ENCODE results near the gene PSMC6. TPM values are rescaled to one million over a fixed set of nuclear protein-coding genes. Genes with fewer than 3 reads are reported as not detected.

PSMC6 gene
- total RNA-seq, 1 donor from 2014 or later = 70.5 TPM

DNA sequence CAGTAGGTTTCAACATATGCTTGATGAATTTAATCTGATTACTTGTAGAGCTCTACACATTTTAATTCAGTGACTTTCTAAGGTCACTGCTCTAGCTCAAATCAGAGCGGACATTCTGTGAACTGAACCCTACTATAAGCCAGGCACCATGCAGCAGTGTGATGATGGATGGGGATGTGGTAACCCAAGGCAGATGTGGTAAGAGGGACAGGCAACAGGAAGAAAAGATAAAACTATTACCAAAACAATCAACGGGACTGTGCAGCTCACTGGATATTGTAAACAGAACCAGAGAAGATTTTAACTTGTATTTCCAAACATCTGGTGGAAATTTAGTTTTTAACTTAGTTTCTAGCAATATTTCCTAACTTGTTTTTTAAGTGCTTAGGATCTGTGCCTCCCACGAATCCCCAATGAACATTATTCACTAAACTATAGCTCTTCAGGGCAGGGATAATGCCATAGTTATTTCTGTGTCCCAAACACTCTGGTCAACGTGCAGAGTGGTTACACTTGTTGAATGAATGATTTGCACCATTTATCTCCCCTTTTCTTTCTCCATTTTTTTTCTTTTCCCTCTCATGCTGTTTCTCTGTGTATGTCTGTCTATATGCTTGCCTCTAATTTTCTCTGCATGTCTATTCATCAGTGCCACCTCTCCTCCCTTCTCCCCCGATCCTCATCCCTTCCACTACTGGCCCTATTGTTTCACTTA lies 14.6 kb upstream of the PSMC6 start:
- H3K9ac ChIP-seq (ENCODE audit: low read depth in 1 of 3, low read length in 3 of 3) = no peak overlapping the region
- H3K27ac ChIP-seq (ENCODE audit: low read depth, low read length) = no peak overlapping the region
- H3K9me3 ChIP-seq (ENCODE audit: control insufficient read depth in 3 of 3, low read length in 3 of 3) = no peaks in the 10 kb centered on the region
- no peaks in the 10 kb centered on the region for H3K36me3 ChIP-seq (ENCODE audit: control insufficient read depth in 3 of 3, insufficient read depth in 3 of 3, low read length in 3 of 3)
- no peak overlapping the region for H3K4me3 ChIP-seq (ENCODE audit: low read length in 3 of 3)
- H3K27me3 ChIP-seq (ENCODE audit: control insufficient read depth in 3 of 3, insufficient read depth in 3 of 3, low read length in 3 of 3) = no peaks in the 10 kb centered on the region
- H3K4me1 ChIP-seq (ENCODE audit: control insufficient read depth in 3 of 3, insufficient read depth in 3 of 3, low read length in 3 of 3) = peaks cover 9 to 12% (median 10%) of the 10 kb centered on the region in 3 donors

DNA sequence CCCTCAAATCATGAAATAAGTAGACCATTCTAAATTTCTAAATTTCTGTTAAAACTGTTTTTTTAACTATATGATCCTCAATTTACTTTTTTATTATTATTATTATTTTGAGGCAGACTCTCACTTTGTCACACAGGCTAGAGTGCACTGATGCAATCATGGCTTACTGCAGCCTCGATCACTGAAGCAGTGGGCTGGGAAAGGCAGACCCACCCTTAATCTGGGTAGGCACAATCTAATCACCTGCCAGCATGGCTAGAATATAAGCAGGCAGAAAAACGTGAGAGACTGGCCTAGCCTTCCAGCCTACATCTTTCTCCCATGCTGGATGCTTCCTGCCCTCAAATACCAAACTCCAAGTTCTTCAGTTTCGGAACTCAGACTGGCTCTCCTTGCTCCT lies 14.0 kb upstream of the PSMC6 start:
- peaks cover 9 to 12% (median 10%) of the 10 kb centered on the region in 3 donors for H3K4me1 ChIP-seq (ENCODE audit: control insufficient read depth in 3 of 3, insufficient read depth in 3 of 3, low read length in 3 of 3)
- H3K9ac ChIP-seq (ENCODE audit: low read depth in 1 of 3, low read length in 3 of 3) = no peak overlapping the region

DNA sequence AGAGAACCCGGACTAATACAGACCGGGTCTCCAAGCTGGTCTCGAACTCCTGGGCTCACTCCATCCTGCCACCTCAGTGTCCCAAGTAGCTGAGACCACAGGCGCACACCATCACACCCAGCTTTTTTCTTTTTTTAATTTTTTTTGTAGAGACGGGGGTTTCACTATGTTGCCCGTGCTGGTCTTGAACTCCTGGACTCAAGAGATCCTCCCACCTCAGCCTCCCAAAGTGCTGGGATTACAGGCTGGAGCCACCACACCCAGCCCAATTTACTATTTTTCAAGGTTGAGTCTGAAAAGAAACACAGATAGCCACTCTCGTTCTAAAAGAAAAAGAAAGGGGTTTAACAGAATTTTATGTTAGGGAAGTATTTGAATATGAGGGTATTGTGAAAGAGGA lies 13.5 kb upstream of the PSMC6 start:
- H3K27ac ChIP-seq (ENCODE audit: low read depth, low read length) = no peak overlapping the region
- H3K4me1 ChIP-seq (ENCODE audit: control insufficient read depth in 3 of 3, insufficient read depth in 3 of 3, low read length in 3 of 3) = peaks cover 9 to 12% (median 10%) of the 10 kb centered on the region in 3 donors
- no peaks in the 10 kb centered on the region for H3K27me3 ChIP-seq (ENCODE audit: control insufficient read depth in 3 of 3, insufficient read depth in 3 of 3, low read length in 3 of 3)
- no peaks in the 10 kb centered on the region for H3K36me3 ChIP-seq (ENCODE audit: control insufficient read depth in 3 of 3, insufficient read depth in 3 of 3, low read length in 3 of 3)
- H3K9ac ChIP-seq (ENCODE audit: low read depth in 1 of 3, low read length in 3 of 3) = no peak overlapping the region
- H3K9me3 ChIP-seq (ENCODE audit: control insufficient read depth in 3 of 3, low read length in 3 of 3) = no peaks in the 10 kb centered on the region
- no peak overlapping the region for H3K4me3 ChIP-seq (ENCODE audit: low read length in 3 of 3)

More for the DNA sequence above, 14.0 kb upstream of the PSMC6 start:
- Histone ChIP-seq H3K36me3 (ENCODE audit: control insufficient read depth in 3 of 3, insufficient read depth in 3 of 3, low read length in 3 of 3) (no peaks in the 10 kb centered on the region), H3K4me3 (ENCODE audit: low read length in 3 of 3) (no peak overlapping the region), H3K27ac (ENCODE audit: low read depth, low read length) (no peak overlapping the region), H3K9me3 (ENCODE audit: control insufficient read depth in 3 of 3, low read length in 3 of 3) (no peaks in the 10 kb centered on the region), H3K27me3 (ENCODE audit: control insufficient read depth in 3 of 3, insufficient read depth in 3 of 3, low read length in 3 of 3) (no peaks in the 10 kb centered on the region)

DNA sequence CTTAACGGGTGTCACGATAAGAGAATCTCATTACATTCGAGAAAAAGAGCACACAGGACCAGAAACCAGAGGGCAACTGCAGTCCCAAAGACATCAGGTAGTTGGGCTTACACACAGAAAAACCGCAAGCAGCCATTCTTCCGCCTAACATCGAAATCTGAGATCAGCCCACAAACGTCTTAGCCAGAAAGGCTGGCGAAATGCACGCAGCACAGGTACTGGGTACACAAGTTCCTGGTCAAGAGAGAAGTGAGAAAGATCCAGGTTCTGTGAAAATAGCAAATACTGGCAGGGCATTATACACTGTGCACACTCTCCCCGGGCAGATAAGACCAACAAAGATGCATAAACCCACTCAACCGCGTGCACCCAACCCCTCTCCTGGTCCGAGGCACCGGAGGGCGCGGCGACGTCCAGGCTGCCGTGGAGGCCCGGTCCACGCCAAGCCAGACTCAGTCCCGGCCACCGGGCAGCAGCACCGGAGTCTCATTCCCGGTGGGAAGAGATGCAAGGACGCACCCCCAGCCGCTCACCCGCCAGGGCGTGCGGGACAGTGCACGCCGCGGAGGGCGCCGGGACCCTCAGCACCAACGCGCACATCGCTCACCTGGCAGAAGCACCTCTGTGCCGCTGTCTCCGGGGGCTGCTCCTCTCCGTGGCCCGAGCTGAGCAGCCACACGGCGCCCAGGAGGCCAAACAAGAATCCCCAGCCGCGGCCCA lies 12.1 kb upstream of the PSMC6 start:
- Histone ChIP-seq H3K4me3 (ENCODE audit: low read length in 3 of 3) (peak overlapping the region; percentile 90 to 96 (median 94)), H3K4me1 (ENCODE audit: control insufficient read depth in 3 of 3, insufficient read depth in 3 of 3, low read length in 3 of 3) (peaks cover 9 to 12% (median 10%) of the 10 kb centered on the region in 3 donors), H3K27ac (ENCODE audit: low read depth, low read length) (peak overlapping the region; percentile 97), H3K27me3 (ENCODE audit: control insufficient read depth in 3 of 3, insufficient read depth in 3 of 3, low read length in 3 of 3) (no peaks in the 10 kb centered on the region), H3K36me3 (ENCODE audit: control insufficient read depth in 3 of 3, insufficient read depth in 3 of 3, low read length in 3 of 3) (no peaks in the 10 kb centered on the region), H3K9me3 (ENCODE audit: control insufficient read depth in 3 of 3, low read length in 3 of 3) (no peaks in the 10 kb centered on the region), H3K9ac (ENCODE audit: low read depth in 1 of 3, low read length in 3 of 3) (peak overlapping the region; percentile 92 to 98 (median 97))

- peak within 1 kb of the TSS; percentile 92 to 98 (median 97) for H3K9ac ChIP-seq (ENCODE audit: low read depth in 1 of 3, low read length in 3 of 3)
- H3K36me3 ChIP-seq (ENCODE audit: control insufficient read depth in 3 of 3, insufficient read depth in 3 of 3, low read length in 3 of 3) = no peaks in the 10 kb centered on the region
- H3K27ac ChIP-seq (ENCODE audit: low read depth, low read length) = peak within 1 kb of the TSS; percentile 97
- peak within 1 kb of the TSS; percentile 90 to 96 (median 94) for H3K4me3 ChIP-seq (ENCODE audit: low read length in 3 of 3)
- H3K27me3 ChIP-seq (ENCODE audit: control insufficient read depth in 3 of 3, insufficient read depth in 3 of 3, low read length in 3 of 3) = no peaks in the 10 kb centered on the region
- H3K4me1 ChIP-seq (ENCODE audit: control insufficient read depth in 3 of 3, insufficient read depth in 3 of 3, low read length in 3 of 3) = peaks cover 9 to 12% (median 11%) of the 10 kb centered on the region in 3 donors
- no peaks in the 10 kb centered on the region for H3K9me3 ChIP-seq (ENCODE audit: control insufficient read depth in 3 of 3, low read length in 3 of 3)
These were observed 11.4 kb upstream of the PSMC6 start, which contains the start of gene ERO1A for GRCh38 chr14:52695481-52696091. ERO1A (minus strand) TSS chr14:52695558; CDS start chr14:52695481, 77 bp downstream.

- peak overlapping the region; percentile 19 for H3K27ac ChIP-seq (ENCODE audit: low read depth, low read length)
These were observed 6.3 kb upstream of the PSMC6 start for GRCh38 chr14:52700701-52701172.

GRCh38 chr14:52701223-52701622 lies 5.8 kb upstream of the PSMC6 start:
- H3K36me3 ChIP-seq (ENCODE audit: control insufficient read depth in 3 of 3, insufficient read depth in 3 of 3, low read length in 3 of 3) = no peaks in the 10 kb centered on the region
- H3K9me3 ChIP-seq (ENCODE audit: control insufficient read depth in 3 of 3, low read length in 3 of 3) = no peaks in the 10 kb centered on the region
- no peaks in the 10 kb centered on the region for H3K27me3 ChIP-seq (ENCODE audit: control insufficient read depth in 3 of 3, insufficient read depth in 3 of 3, low read length in 3 of 3)
- H3K4me3 ChIP-seq (ENCODE audit: low read length in 3 of 3) = no peak overlapping the region
- H3K27ac ChIP-seq (ENCODE audit: low read depth, low read length) = peak overlapping the region; percentile 19
- H3K4me1 ChIP-seq (ENCODE audit: control insufficient read depth in 3 of 3, insufficient read depth in 3 of 3, low read length in 3 of 3) = peaks cover under 1 to 3% (median 1%) of the 10 kb centered on the region in 3 donors
- H3K9ac ChIP-seq (ENCODE audit: low read depth in 1 of 3, low read length in 3 of 3) = no peak overlapping the region

More at GRCh38 chr14:52700701-52701172, 6.3 kb upstream of the PSMC6 start:
- no peaks in the 10 kb centered on the region for H3K27me3 ChIP-seq (ENCODE audit: control insufficient read depth in 3 of 3, insufficient read depth in 3 of 3, low read length in 3 of 3)
- H3K9me3 ChIP-seq (ENCODE audit: control insufficient read depth in 3 of 3, low read length in 3 of 3) = no peaks in the 10 kb centered on the region
- H3K4me1 ChIP-seq (ENCODE audit: control insufficient read depth in 3 of 3, insufficient read depth in 3 of 3, low read length in 3 of 3) = peaks cover 0 to 3% (median 0%) of the 10 kb centered on the region in 3 donors
- H3K9ac ChIP-seq (ENCODE audit: low read depth in 1 of 3, low read length in 3 of 3) = no peak overlapping the region
- H3K4me3 ChIP-seq (ENCODE audit: low read length in 3 of 3) = no peak overlapping the region
- H3K36me3 ChIP-seq (ENCODE audit: control insufficient read depth in 3 of 3, insufficient read depth in 3 of 3, low read length in 3 of 3) = no peaks in the 10 kb centered on the region

DNA sequence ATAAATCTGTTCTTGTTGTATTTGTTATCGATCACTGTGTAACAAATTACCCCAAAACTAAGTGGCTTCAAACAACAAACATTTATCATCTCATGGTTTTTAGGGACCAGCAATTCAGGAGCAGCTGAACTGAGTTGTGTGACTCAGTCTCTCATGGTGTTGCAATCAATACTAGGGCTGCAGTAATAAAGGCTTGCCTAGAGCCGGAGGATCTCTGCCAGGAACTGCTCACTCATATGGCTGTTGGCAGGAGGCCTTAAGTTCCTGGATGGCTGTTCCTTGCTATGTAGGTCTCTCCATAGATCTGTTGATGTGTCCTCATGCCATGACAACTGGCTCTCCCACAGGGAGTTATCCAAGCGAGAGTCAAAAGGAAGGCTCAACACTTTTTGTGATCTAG lies 3.8 kb upstream of the PSMC6 start:
- Histone ChIP-seq H3K27ac (ENCODE audit: low read depth, low read length) (no peak overlapping the region), H3K4me1 (ENCODE audit: control insufficient read depth in 3 of 3, insufficient read depth in 3 of 3, low read length in 3 of 3) (peaks cover 10 to 12% (median 12%) of the 10 kb centered on the region in 3 donors), H3K9ac (ENCODE audit: low read depth in 1 of 3, low read length in 3 of 3) (no peak overlapping the region), H3K36me3 (ENCODE audit: control insufficient read depth in 3 of 3, insufficient read depth in 3 of 3, low read length in 3 of 3) (no peaks in the 10 kb centered on the region), H3K9me3 (ENCODE audit: control insufficient read depth in 3 of 3, low read length in 3 of 3) (no peaks in the 10 kb centered on the region), H3K27me3 (ENCODE audit: control insufficient read depth in 3 of 3, insufficient read depth in 3 of 3, low read length in 3 of 3) (no peaks in the 10 kb centered on the region), H3K4me3 (ENCODE audit: low read length in 3 of 3) (no peak overlapping the region)

GRCh38 chr14:52703664-52704063 lies 3.3 kb upstream of the PSMC6 start:
- H3K9me3 ChIP-seq (ENCODE audit: control insufficient read depth in 3 of 3, low read length in 3 of 3) = no peaks in the 10 kb centered on the region

More at GRCh38 chr14:52703664-52704063, 3.3 kb upstream of the PSMC6 start:
- Histone ChIP-seq H3K9ac (ENCODE audit: low read depth in 1 of 3, low read length in 3 of 3) (no peak overlapping the region), H3K4me1 (ENCODE audit: control insufficient read depth in 3 of 3, insufficient read depth in 3 of 3, low read length in 3 of 3) (peaks cover 14 to 16% (median 14%) of the 10 kb centered on the region in 3 donors), H3K36me3 (ENCODE audit: control insufficient read depth in 3 of 3, insufficient read depth in 3 of 3, low read length in 3 of 3) (peaks cover under 1 to 2% (median 2%) of the 10 kb centered on the region in 3 donors), H3K4me3 (ENCODE audit: low read length in 3 of 3) (no peak overlapping the region), H3K27me3 (ENCODE audit: control insufficient read depth in 3 of 3, insufficient read depth in 3 of 3, low read length in 3 of 3) (no peaks in the 10 kb centered on the region), H3K27ac (ENCODE audit: low read depth, low read length) (no peak overlapping the region)

All from skeletal muscle tissue (tissue), 4 donors.